GM23338 (cell line): Measurements from ENCODE around the gene FLRT2.

ENCODE experiments used
- CREB1 ChIP-seq: fragments of 250-450 bp; sonication (Bioruptor Pico); IDR thresholded peaks from 2 replicates; pipeline ENCODE4 v1.5.0; 2020; ENCODE audit warnings: low read depth, mild to moderate bottlenecking, moderate library complexity
- CTCF ChIP-seq, 2 experiments: fragments of 200-600 bp in 1 of 2; sonication (generic) in 1 of 2; conservative IDR thresholded peaks; 2 replicates each; pipeline versions ENCODE4 v1.5.1 to v1.6.1; 2016 to 2017; ENCODE audit warnings: antibody characterized with exemption in 2 of 2, low read depth in 2 of 2, mild to moderate bottlenecking in 2 of 2, moderate library complexity in 1 of 2
- EZH2 ChIP-seq: fragments of 200-600 bp; sonication (generic); IDR thresholded peaks from one replicate; pipeline ENCODE4 v1.8.0; 2017; ENCODE audit warnings: antibody characterized with exemption, mild to moderate bottlenecking, low read depth; ENCODE audit not compliant: unreplicated experiment
- EZH2phosphoT487 ChIP-seq: fragments of 200-600 bp; sonication (generic); IDR thresholded peaks from one replicate; pipeline ENCODE4 v1.8.1; 2018; ENCODE audit warnings: antibody characterized with exemption; ENCODE audit not compliant: unreplicated experiment
- NANOG ChIP-seq: IDR thresholded peaks from 2 replicates; pipeline ENCODE4 v1.6.1; 2016; ENCODE audit warnings: antibody characterized with exemption, borderline replicate concordance
- POLR2AphosphoS5 ChIP-seq: IDR thresholded peaks from 2 replicates; pipeline ENCODE4 v1.6.1; 2016; ENCODE audit warnings: antibody characterized with exemption, low read depth
- REST ChIP-seq: IDR thresholded peaks from one replicate; pipeline ENCODE4 v1.6.1; 2018; ENCODE audit warnings: antibody characterized with exemption; ENCODE audit not compliant: unreplicated experiment

- TF ChIP-seq EZH2phosphoT487 (no peak), EZH2 (no peak), CTCF (conservative IDR thresholded peaks at IDR 0.05; ENCODE audit: low read depth in 2 of 2) (no peak), NANOG (no peak), POLR2AphosphoS5 (no peak), REST (no peak), CREB1 (CRISPR knock-in tag) (no peak)
Measured at GRCh38 chr14:85622986-85623685, 93.2 kb downstream of the FLRT2 start.
